ENCODE data around the gene ATRAID. TPM values are rescaled to one million over a fixed set of nuclear protein-coding genes. Genes with fewer than 3 reads are reported as not detected.

ATRAID gene
- total and polyA plus RNA-seq, 2 of the 8 experiments (the other 6 are each of a cell fraction or from before 2014, with no cell fraction given), result 109 to 280 TPM

GRCh38 chr2:27251766-27252165, 39.9 kb downstream of the ATRAID start (continued):
- TF ChIP-seq HDAC2 (IDR thresholded peaks at IDR 0.05; ENCODE audit: borderline replicate concordance in 1 of 2, low read depth in 2 of 2, low read length in 2 of 2) (no peak), PHF8 (conservative IDR thresholded peaks at IDR 0.05; ENCODE audit: low read depth, low read length) (no peak), CHD7 (IDR thresholded peaks at IDR 0.05; ENCODE audit: insufficient replicate concordance, low read length) (no peak), NANOG (IDR thresholded peaks at IDR 0.05; ENCODE audit: insufficient read depth, low read depth, low read length, poor library complexity, severe bottlenecking) (no peak), CEBPB (IDR thresholded peaks at IDR 0.05; ENCODE audit: low read depth, low read length) (no peak), NRF1 (IDR thresholded peaks at IDR 0.05; ENCODE audit: low read depth, low read length) (no peak), ATF2 (IDR thresholded peaks at IDR 0.05; ENCODE audit: low read length) (no peak)

Data from H1 (cell line).